Caco-2 (cell line): ENCODE data around the gene ZFR2. TPM values are rescaled to one million over a fixed set of nuclear protein-coding genes. Genes with fewer than 3 reads are reported as not detected.

ENCODE experiments used
- BruUV-seq: library from RNA; stranded (reverse); fragments of 400-500 nt; replicated peaks from 2 replicates; lab custom pipeline; 2021; lab: Mats Ljungman, UMichigan
- CTCF ChIA-PET: fragments of 300-600 bp; sonication (Branson Sonifier 250); formaldehyde crosslinking; loops from one replicate; lab custom pipeline; 2022; ENCODE audit warnings: antibody characterized with exemption; lab: Charles Lee
- POLR2A ChIA-PET: fragments of 300-600 bp; sonication (Branson Sonifier 250); formaldehyde crosslinking; loops from one replicate; lab custom pipeline; 2022; ENCODE audit warnings: antibody characterized with exemption; lab: Charles Lee
- DNase-seq, 2 experiments: peaks; one replicate each; pipeline versions ENCODE4 v3.0.0 to v3.0.0-alpha.2; 2020 to 2022
- H3K27me3 ChIP-seq: replicated peaks from 2 replicates; pipeline ENCODE4 v1.6.0; 2011; ENCODE audit warnings: low read length; ENCODE audit not compliant: control insufficient read depth, insufficient read depth
- H3K36me3 ChIP-seq: 2 replicates; pipeline ENCODE4 v1.5.1; 2011; ENCODE audit warnings: low read length; ENCODE audit not compliant: control insufficient read depth, insufficient read depth
- H3K4me1 ChIP-seq: fragments of 250-450 bp; sonication (Bioruptor Pico); 2 replicates; pipeline ENCODE4 v1.5.1; 2020; ENCODE audit warnings: mild to moderate bottlenecking
- H3K4me3 ChIP-seq: 2 replicates; pipeline ENCODE4 v1.5.1; 2011; ENCODE audit warnings: low read depth, mild to moderate bottlenecking, control low read depth, low read length
- H3K9me3 ChIP-seq: fragments of 250-450 bp; sonication (Bioruptor Pico); 2 replicates; pipeline ENCODE4 v1.5.1; 2020; ENCODE audit warnings: mild to moderate bottlenecking, moderate library complexity
- H3K27ac Mint-ChIP-seq: one replicate; pipeline ENCODE4 v1.8.0; 2022; ENCODE audit warnings: mixed read lengths; ENCODE audit not compliant: unreplicated experiment
- H3K27me3 Mint-ChIP-seq: one replicate; pipeline ENCODE4 v1.8.0; 2022; ENCODE audit warnings: mixed read lengths; ENCODE audit not compliant: insufficient read depth, unreplicated experiment
- H3K36me3 Mint-ChIP-seq: one replicate; pipeline ENCODE4 v1.8.0; 2022; ENCODE audit warnings: mild to moderate bottlenecking, mixed read lengths; ENCODE audit not compliant: insufficient read depth, unreplicated experiment
- H3K4me1 Mint-ChIP-seq: one replicate; pipeline ENCODE4 v1.8.0; 2022; ENCODE audit warnings: low read depth, mixed read lengths; ENCODE audit not compliant: unreplicated experiment
- H3K4me3 Mint-ChIP-seq: one replicate; pipeline ENCODE4 v1.8.0; 2022; ENCODE audit warnings: mild to moderate bottlenecking, moderate library complexity, mixed read lengths; ENCODE audit not compliant: unreplicated experiment
- H3K9me3 Mint-ChIP-seq: one replicate; pipeline ENCODE4 v1.8.0; 2022; ENCODE audit warnings: mixed read lengths; ENCODE audit not compliant: unreplicated experiment
- intact Hi-C: fragments of 100-400 bp; cut with micrococcal nuclease; formaldehyde crosslinking; loops from one replicate; pipeline ENCODE4 v1.10.0; 2022; ENCODE audit not compliant: unreplicated experiment
- total RNA-seq: library from RNA; stranded (reverse); gene quantifications from 2 replicates; pipeline ENCODE4 v1.2.3, GENCODE V29; 2022
- TF ChIP-seq, protein P1 (sequence below), 2 experiments: fragments of 200-600 bp in 1 of 2; IDR thresholded peaks; 1 replicate in 1 of 2; 2 replicates in 1 of 2; pipeline versions ENCODE4 v1.5.1 to v1.8.0; 2011 to 2022; ENCODE audit warnings: antibody characterized with exemption in 1 of 2, control low read depth in 1 of 2, inconsistent platforms in 1 of 2, low read depth in 1 of 2, low read length in 1 of 2, mild to moderate bottlenecking in 1 of 2, moderate library complexity in 1 of 2; ENCODE audit not compliant: insufficient read depth in 1 of 2, severe bottlenecking in 1 of 2, unreplicated experiment in 1 of 2

ZFR2 gene
- total RNA-seq, 1 experiment from 2014 or later: not detected

DNA sequence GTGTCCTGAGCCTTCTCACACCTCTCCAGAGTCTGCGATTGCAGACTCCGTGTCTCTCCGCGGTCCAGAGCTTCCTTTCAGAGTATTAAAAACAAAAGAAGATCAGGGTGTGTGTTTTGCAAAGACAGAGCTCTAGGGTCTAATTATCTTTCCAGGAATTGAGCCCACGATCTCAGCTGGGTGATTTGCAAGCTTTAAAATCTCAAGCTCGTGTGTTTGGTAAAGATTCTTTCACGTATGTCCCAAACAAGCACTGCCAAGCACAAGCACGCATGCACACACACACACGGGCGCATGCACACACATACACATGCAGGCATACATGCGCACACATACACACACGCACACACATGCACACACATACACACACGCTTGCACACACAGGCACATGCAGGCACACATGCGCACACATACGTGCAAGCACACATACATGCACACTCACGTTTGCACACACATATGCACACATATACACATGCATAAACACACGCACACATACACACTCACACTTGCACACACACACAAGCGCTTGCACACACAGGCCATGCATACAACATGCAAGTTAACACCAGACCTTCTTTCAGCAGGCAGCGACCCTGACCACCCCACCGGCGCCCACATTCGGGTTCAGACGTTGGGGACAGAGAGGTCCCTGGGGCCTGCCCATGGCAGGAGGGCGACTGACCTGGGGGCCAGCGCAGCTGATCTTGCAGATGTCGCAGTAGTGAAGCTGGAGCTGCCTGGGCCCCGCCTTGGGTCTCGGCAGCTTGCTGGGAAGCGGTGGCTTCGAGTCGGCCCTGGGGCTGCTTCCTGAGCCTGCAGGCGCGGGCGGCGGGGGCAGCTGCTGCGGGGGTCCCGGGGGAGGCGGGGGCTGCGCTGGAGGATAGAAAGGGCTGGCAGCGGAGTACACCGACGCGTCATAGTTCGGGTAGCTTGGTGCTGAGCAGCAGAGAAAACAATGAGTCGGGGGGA lies 37.9 kb downstream of the ZFR2 start:
- no peaks in the 10 kb centered on the region for H3K4me1 Mint-ChIP-seq
- no peaks in the 10 kb centered on the region for H3K36me3 Mint-ChIP-seq
- H3K4me3 Mint-ChIP-seq: no peak overlapping the region
- no peaks in the 10 kb centered on the region for H3K27me3 Mint-ChIP-seq
- Histone ChIP-seq H3K4me1 (no peaks in the 10 kb centered on the region), H3K36me3 (no peaks in the 10 kb centered on the region), H3K27me3 (no peaks in the 10 kb centered on the region), H3K4me3 (no peak overlapping the region), H3K9me3 (no peaks in the 10 kb centered on the region)
- TF ChIP-seq, protein P1, sequence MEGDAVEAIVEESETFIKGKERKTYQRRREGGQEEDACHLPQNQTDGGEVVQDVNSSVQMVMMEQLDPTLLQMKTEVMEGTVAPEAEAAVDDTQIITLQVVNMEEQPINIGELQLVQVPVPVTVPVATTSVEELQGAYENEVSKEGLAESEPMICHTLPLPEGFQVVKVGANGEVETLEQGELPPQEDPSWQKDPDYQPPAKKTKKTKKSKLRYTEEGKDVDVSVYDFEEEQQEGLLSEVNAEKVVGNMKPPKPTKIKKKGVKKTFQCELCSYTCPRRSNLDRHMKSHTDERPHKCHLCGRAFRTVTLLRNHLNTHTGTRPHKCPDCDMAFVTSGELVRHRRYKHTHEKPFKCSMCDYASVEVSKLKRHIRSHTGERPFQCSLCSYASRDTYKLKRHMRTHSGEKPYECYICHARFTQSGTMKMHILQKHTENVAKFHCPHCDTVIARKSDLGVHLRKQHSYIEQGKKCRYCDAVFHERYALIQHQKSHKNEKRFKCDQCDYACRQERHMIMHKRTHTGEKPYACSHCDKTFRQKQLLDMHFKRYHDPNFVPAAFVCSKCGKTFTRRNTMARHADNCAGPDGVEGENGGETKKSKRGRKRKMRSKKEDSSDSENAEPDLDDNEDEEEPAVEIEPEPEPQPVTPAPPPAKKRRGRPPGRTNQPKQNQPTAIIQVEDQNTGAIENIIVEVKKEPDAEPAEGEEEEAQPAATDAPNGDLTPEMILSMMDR (IDR thresholded peaks at IDR 0.05; ENCODE audit: insufficient read depth in 1 of 2, low read depth in 1 of 2, low read length in 1 of 2, severe bottlenecking in 1 of 2, unreplicated experiment in 1 of 2): no peak
- no peak overlapping the region for H3K27ac Mint-ChIP-seq
- H3K9me3 Mint-ChIP-seq: no peaks in the 10 kb centered on the region
- POLR2A ChIA-PET: interaction anchor here (0.7 kb wide), 1 partner anchor 8 kb away, joined by 4 read pairs; no protein-coding TSS in a partner anchor
- intact Hi-C loops: no loop called here
- DNase-seq: no peak
- CTCF ChIA-PET: no interaction called here
- BruUV-seq: no TSS peak

DNA sequence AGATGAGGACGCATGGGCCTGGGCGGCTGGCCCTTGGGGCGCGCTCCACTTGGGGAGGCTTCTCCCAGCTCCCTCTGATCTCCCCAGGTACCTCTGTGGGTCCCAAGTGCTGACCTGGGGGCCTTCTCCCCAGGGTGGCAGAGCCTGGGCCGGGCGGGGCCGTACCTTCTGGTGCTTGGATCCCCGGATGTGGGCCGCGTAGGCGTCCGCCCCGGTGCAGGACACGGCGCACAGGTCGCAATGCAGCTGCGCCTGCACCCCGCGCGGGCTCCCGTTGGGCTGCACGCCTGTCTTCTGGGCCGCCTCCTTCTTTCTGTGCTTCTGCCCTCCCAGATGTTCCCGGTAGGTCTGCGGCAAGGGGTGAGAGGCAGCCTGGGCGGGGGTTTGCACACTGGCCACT lies 41.5 kb downstream of the ZFR2 start:
- intact Hi-C loops: no loop called here
- H3K27me3 Mint-ChIP-seq: no peaks in the 10 kb centered on the region
- no peaks in the 10 kb centered on the region for H3K9me3 Mint-ChIP-seq
- TF ChIP-seq, protein P1 (IDR thresholded peaks at IDR 0.05; ENCODE audit: insufficient read depth in 1 of 2, low read depth in 1 of 2, low read length in 1 of 2, severe bottlenecking in 1 of 2, unreplicated experiment in 1 of 2): no peak
- no peaks in the 10 kb centered on the region for H3K4me1 Mint-ChIP-seq
- no peak overlapping the region for H3K4me3 Mint-ChIP-seq
- no peaks in the 10 kb centered on the region for H3K36me3 Mint-ChIP-seq
- ChIA-PET CTCF (interaction anchor here (0.6 to 1.1 kb wide), 2 partner anchors 11 to 161 kb away, joined by 3 to 7 read pairs; no protein-coding TSS in a partner anchor), POLR2A (no interaction called here)
- BruUV-seq: no TSS peak
- H3K4me3 ChIP-seq: no peak overlapping the region
- no peaks in the 10 kb centered on the region for H3K9me3 ChIP-seq
- no peak for DNase-seq
- no peaks in the 10 kb centered on the region for H3K4me1 ChIP-seq
- H3K36me3 ChIP-seq: no peaks in the 10 kb centered on the region
- H3K27me3 ChIP-seq: no peaks in the 10 kb centered on the region
- H3K27ac Mint-ChIP-seq: no peak overlapping the region

DNA sequence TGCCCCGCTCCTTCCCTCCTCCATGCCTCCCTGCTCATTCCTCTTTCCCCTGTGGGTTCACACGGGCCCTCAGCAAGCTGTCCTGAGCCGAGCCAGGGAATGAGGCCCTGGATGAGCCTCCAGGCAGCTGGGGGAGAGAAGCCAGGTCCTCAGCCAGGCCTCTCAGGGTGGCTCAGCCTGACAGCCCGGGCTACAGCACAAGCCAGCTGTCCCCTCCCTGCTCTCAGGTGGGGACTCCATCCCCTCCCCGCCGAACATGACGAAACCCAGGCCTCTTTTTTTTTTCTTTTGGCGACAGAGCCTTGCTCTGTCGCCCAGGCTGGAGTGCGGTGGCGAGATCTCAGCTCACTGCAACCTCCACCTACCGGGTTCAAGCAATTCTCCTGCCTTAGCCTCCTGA lies 42.7 kb downstream of the ZFR2 start:
- Histone ChIP-seq H3K4me1 (no peaks in the 10 kb centered on the region), H3K4me3 (no peak overlapping the region), H3K36me3 (no peaks in the 10 kb centered on the region), H3K9me3 (no peaks in the 10 kb centered on the region), H3K27me3 (no peaks in the 10 kb centered on the region)
- BruUV-seq: no TSS peak
- ChIA-PET CTCF (interaction anchor here (1.1 kb wide), 1 partner anchor 160 kb away, joined by 3 read pairs; no protein-coding TSS in a partner anchor), POLR2A (no interaction called here)
- intact Hi-C loops: no loop called here
- Mint-ChIP-seq H3K27ac (no peak overlapping the region), H3K4me3 (no peak overlapping the region), H3K4me1 (no peaks in the 10 kb centered on the region), H3K27me3 (no peaks in the 10 kb centered on the region), H3K9me3 (no peaks in the 10 kb centered on the region), H3K36me3 (no peaks in the 10 kb centered on the region)
- TF ChIP-seq, protein P1 (IDR thresholded peaks at IDR 0.05; ENCODE audit: insufficient read depth in 1 of 2, low read depth in 1 of 2, low read length in 1 of 2, severe bottlenecking in 1 of 2, unreplicated experiment in 1 of 2): no peak
- DNase-seq: no peak
